Spleen (tissue), 7 donors: ENCODE measurements around the gene GPATCH1.

Experiments
- CTCF ChIP-seq, 11 experiments: fragments of 200-600 bp in 7 of 11; fragments of 450-650 bp in 4 of 11; sonication (generic) in 4 of 11; IDR thresholded peaks in 8 of 11; conservative IDR thresholded peaks in 3 of 11; 1 replicate in 7 of 11; 2 replicates in 4 of 11; pipeline versions ENCODE4 v1.4.0 to v1.8.0; 2016 to 2021; ENCODE audit warnings: antibody characterized with exemption in 11 of 11, inconsistent platforms in 4 of 11, mild to moderate bottlenecking in 1 of 11
- POLR2A ChIP-seq, 3 donors: fragments of 450-650 bp; IDR thresholded peaks; one replicate each; pipeline ENCODE4 v1.5.1; 2017; ENCODE audit warnings: antibody characterized with exemption in 3 of 3, mild to moderate bottlenecking in 1 of 3
- donor health status: DM: no; HTN: no; CAD: no; lungs with moderate emphysema.
- donor health status: DM: no; HTN: no; CAD: no.
- donor health status: DM: no; HTN: no; CAD: no.

GRCh38 chr19:33147538-33147937 lies 66.6 kb downstream of the GPATCH1 start:
- TF ChIP-seq CTCF (IDR thresholded peaks at IDR 0.05 in 8 of 11, conservative IDR thresholded peaks at IDR 0.05 in 3 of 11) (no peak), POLR2A (IDR thresholded peaks at IDR 0.05) (no peak)
